Sigmoid colon (tissue), 4 donors: Measurements from ENCODE around the gene CCDC70.

Source experiments
- CTCF ChIP-seq, 4 experiments: fragments of 450-650 bp in 3 of 4; fragments of 200-600 bp in 1 of 4; IDR thresholded peaks; one replicate each; pipeline ENCODE4 v1.5.1; 2016 to 2019; ENCODE audit warnings: antibody characterized with exemption in 4 of 4, mild to moderate bottlenecking in 3 of 4, moderate library complexity in 2 of 4
- EP300 ChIP-seq, 4 donors: sonication (generic); formaldehyde crosslinking; IDR thresholded peaks; one replicate each; pipeline ENCODE4 v1.6.1; 2017; ENCODE audit warnings: antibody characterized with exemption in 4 of 4
- POLR2A ChIP-seq, 2 donors: fragments of 450-650 bp; IDR thresholded peaks; one replicate each; pipeline ENCODE4 v1.6.1; 2016; ENCODE audit warnings: antibody characterized with exemption in 2 of 2, mild to moderate bottlenecking in 2 of 2, moderate library complexity in 2 of 2
- POLR2AphosphoS5 ChIP-seq, 4 donors: sonication (generic); formaldehyde crosslinking; IDR thresholded peaks; one replicate each; pipeline ENCODE4 v1.6.1; 2017; ENCODE audit warnings: antibody characterized with exemption in 4 of 4

GRCh38 chr13:51818781-51819511 is 42.8 kb upstream of the CCDC70 start:
- TF ChIP-seq CTCF (IDR thresholded peaks at IDR 0.05) = no peak
- no peak for TF ChIP-seq POLR2A (IDR thresholded peaks at IDR 0.05)
- no peak for TF ChIP-seq POLR2AphosphoS5 (IDR thresholded peaks at IDR 0.05)
- no peak for TF ChIP-seq EP300 (IDR thresholded peaks at IDR 0.05)
